ENCODE results near the gene HSD17B12. TPM values are rescaled to one million over a fixed set of nuclear protein-coding genes. Genes with fewer than 3 reads are reported as not detected.
"Not testable (repeated sequence)": the region's sequence is repeated elsewhere in the genome, so short reads cannot be mapped to it uniquely, and the experiment has no call there.

HSD17B12 gene
- total and polyA plus RNA-seq, 9 donors: 27.7 to 95.7 (median 57.3) TPM

DNA sequence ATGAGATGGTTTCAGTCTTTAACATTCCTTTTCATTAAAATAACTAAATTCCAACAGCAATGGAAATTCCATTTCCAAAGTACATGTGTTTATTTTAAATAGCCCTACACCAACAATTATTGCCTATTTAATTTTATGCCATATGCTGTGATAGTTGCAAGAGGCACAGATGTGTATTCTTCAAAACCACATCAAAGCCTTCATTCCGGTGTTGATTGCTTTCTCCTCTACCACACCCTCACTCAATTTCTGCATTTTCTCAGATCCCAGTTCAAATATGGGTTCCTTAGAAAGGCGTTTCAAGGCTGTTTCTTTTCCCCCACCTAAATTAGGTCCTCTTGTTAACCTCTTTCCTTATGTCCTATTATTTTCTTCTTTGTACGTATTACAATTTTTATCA lies 6.0 kb upstream of the HSD17B12 start:
- DNase-seq: no peak
- WGBS, 3 donors: 26 to 38% (median 34%) methylated on average over 3 of the region's 3 CpGs
- Histone ChIP-seq H3K4me1 (ENCODE audit: insufficient read depth) (no peaks in the 10 kb centered on the region), H3K9me3 (no peaks in the 10 kb centered on the region), H3K27me3 (no peaks in the 10 kb centered on the region), H3K36me3 (no peaks in the 10 kb centered on the region), H3K4me3 (no peak overlapping the region), H3K27ac (no peak overlapping the region)
- intact Hi-C loops (cut with DNase I): no loop called here
- TF ChIP-seq EP300 (IDR thresholded peaks at IDR 0.05) (no peak), POLR2A (IDR thresholded peaks at IDR 0.05) (no peak)
- TF ChIP-seq, protein P1, sequence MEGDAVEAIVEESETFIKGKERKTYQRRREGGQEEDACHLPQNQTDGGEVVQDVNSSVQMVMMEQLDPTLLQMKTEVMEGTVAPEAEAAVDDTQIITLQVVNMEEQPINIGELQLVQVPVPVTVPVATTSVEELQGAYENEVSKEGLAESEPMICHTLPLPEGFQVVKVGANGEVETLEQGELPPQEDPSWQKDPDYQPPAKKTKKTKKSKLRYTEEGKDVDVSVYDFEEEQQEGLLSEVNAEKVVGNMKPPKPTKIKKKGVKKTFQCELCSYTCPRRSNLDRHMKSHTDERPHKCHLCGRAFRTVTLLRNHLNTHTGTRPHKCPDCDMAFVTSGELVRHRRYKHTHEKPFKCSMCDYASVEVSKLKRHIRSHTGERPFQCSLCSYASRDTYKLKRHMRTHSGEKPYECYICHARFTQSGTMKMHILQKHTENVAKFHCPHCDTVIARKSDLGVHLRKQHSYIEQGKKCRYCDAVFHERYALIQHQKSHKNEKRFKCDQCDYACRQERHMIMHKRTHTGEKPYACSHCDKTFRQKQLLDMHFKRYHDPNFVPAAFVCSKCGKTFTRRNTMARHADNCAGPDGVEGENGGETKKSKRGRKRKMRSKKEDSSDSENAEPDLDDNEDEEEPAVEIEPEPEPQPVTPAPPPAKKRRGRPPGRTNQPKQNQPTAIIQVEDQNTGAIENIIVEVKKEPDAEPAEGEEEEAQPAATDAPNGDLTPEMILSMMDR (IDR thresholded peaks at IDR 0.05): no peak

DNA sequence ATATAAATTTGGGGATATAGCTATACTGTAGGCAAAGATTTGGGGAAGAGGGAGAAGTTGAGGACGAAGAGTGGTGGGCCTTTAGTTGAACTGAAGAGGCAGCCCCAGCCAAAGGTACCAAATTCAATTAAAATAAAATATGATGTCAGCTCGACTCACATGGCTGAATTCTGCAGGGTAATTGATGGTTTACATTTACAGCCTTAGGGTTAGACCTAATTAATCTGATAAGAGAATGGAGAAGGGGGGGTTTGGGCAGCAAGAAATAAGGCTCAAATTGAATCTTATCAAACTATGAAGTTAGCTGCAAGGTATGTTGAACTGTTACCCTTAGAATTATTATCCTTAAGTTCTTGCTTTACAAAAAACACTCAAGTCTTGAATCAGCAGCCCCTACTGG lies 3.6 kb upstream of the HSD17B12 start:
- Histone ChIP-seq H3K36me3 (no peaks in the 10 kb centered on the region), H3K27me3 (no peaks in the 10 kb centered on the region), H3K4me3 (no peak overlapping the region), H3K4me1 (ENCODE audit: insufficient read depth) (no peaks in the 10 kb centered on the region), H3K9me3 (no peaks in the 10 kb centered on the region), H3K27ac (no peak overlapping the region)
- intact Hi-C loops (cut with DNase I): no loop called here
- DNase-seq: no peak
- TF ChIP-seq, protein P1 (IDR thresholded peaks at IDR 0.05): no peak
- TF ChIP-seq POLR2A (IDR thresholded peaks at IDR 0.05): no peak
- no peak for TF ChIP-seq EP300 (IDR thresholded peaks at IDR 0.05)
- WGBS, 3 donors: 26 to 39% (median 36%) methylated on average over 2 of the region's 2 CpGs

DNA sequence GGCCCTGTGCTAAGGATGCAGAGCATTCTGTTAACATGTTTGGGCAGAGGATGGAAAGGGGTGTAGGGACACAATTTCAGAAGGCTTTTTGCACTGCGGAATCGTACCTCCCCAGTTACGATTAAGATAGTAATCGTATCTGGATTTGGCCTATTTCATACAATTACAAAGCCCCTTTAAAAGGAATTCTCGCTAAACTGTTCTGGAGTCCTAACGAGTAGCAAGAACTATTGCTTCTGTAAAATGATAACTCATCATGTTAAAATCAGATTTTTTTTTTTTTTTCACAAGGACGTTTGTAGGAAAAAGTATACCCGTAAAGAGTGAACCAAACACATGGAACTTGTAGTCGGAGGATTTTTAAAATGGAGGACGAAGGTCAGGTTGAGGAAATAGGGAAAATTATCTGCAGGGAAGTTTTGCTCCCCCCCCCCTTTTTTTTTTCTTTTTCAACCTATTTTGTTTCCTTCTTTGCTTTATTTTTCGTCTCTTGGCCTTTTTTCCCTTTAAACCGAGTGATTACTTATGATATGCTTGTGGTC lies 934 bp downstream of the HSD17B12 start:
- H3K4me3 ChIP-seq: peak overlapping the region; percentile 79
- intact Hi-C loops (cut with DNase I): no loop called here
- no peak for TF ChIP-seq EP300 (IDR thresholded peaks at IDR 0.05)
- no peak for TF ChIP-seq POLR2A (IDR thresholded peaks at IDR 0.05)
- TF ChIP-seq, protein P1 (IDR thresholded peaks at IDR 0.05): no peak
- H3K9me3 ChIP-seq: no peaks in the 10 kb centered on the region
- H3K36me3 ChIP-seq: no peaks in the 10 kb centered on the region
- H3K27me3 ChIP-seq: no peaks in the 10 kb centered on the region
- H3K27ac ChIP-seq: peak overlapping the region in 1 of 2 donors; percentile 88
- 5 to 6% (median 5%) methylated on average over 12 of the region's 12 CpGs for WGBS, 3 donors
- H3K4me1 ChIP-seq (ENCODE audit: insufficient read depth): no peaks in the 10 kb centered on the region
- no peak for DNase-seq

DNA sequence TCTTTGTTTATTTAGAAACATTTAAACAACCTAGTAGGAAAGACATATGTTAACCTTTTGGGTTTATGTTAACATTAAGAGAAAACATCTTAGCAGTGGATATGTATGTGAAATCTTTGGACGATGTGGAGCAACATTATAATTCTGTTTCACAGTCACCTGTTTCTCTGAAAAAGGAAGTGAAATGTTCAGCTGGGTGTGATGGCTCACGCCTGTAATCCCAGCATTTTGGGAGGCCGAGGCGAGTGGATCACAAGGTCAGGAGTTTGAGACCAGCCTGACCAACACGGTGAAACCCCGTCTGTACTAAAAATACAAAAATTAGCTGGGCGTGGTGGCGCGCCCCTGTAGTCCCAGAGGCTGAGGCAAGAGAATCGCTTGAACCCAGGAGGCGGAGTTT lies 1.5 kb downstream of the HSD17B12 start:
- peak in 1 of 5 donors; percentile 12 for DNase-seq
- 87 to 91% (median 88%) methylated on average over 11 of the region's 11 CpGs for WGBS, 3 donors
- intact Hi-C loops (cut with DNase I); H3K36me3 ChIP-seq; H3K27me3 ChIP-seq; H3K4me1 ChIP-seq (ENCODE audit: insufficient read depth); H3K4me3 ChIP-seq; H3K9me3 ChIP-seq; H3K27ac ChIP-seq: not testable (repeated sequence)

DNA sequence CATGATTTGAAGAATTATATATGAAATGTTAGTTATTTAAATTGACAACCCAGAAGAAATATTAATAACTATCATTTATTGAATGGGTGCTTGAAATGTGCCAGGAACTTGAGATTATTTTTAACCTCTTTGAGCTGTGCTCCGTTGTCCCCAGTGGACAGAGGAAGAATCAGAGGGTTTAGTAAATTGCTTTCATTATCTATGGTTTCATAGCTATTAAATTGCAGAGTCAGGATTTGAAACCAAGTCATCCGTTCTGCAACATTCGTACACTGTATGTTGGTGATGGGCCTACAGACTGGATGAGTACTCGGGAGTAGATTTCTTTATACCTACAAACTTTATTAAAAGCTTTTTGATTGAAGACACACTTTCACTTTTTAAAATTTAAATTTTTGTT lies 4.9 kb downstream of the HSD17B12 start:
- intact Hi-C loops (cut with DNase I): no loop called here
- peaks cover 1% of the 10 kb centered on the region for H3K4me1 ChIP-seq (ENCODE audit: insufficient read depth)
- DNase-seq: no peak
- H3K36me3 ChIP-seq: no peaks in the 10 kb centered on the region
- 87 to 88% (median 87%) methylated on average over 4 of the region's 4 CpGs for WGBS, 3 donors
- no peak overlapping the region for H3K27ac ChIP-seq
- H3K4me3 ChIP-seq: no peak overlapping the region
- H3K9me3 ChIP-seq: no peaks in the 10 kb centered on the region
- H3K27me3 ChIP-seq: no peaks in the 10 kb centered on the region
- TF ChIP-seq, protein P1 (IDR thresholded peaks at IDR 0.05): no peak
- TF ChIP-seq EP300 (IDR thresholded peaks at IDR 0.05): no peak

All from ovary (tissue), 9 donors.